SK-N-SH treated with all-trans-retinoic acid at 6 μM for 48 hours (cell line): Measurements from ENCODE around the gene FAM117B.
"Not testable (repeated sequence)": the region's sequence is repeated elsewhere in the genome, so short reads cannot be mapped to it uniquely, and the experiment has no call there.

Experiments used
- ATAC-seq: fragments of 200-7000 bp; cut with Tn5 transposase; 3 replicates; pipeline ENCODE4 v1.9.1; 2020; ENCODE audit warnings: mild to moderate bottlenecking, moderate library complexity
- ARNTL ChIP-seq: fragments of 450-650 bp; formaldehyde crosslinking; IDR thresholded peaks from 2 replicates; pipeline ENCODE4 v1.5.0; 2020; ENCODE audit warnings: low read depth, mild to moderate bottlenecking, moderate library complexity, borderline replicate concordance
- BACH2 ChIP-seq: fragments of 250-450 bp; sonication (Bioruptor Pico); IDR thresholded peaks from 2 replicates; pipeline ENCODE4 v1.9.0; 2021; ENCODE audit warnings: mild to moderate bottlenecking, borderline replicate concordance
- CSDC2 ChIP-seq: fragments of 250-450 bp; sonication (Bioruptor Pico); IDR thresholded peaks from 2 replicates; pipeline ENCODE4 v1.5.0; 2020; ENCODE audit warnings: mild to moderate bottlenecking, moderate library complexity
- ESRRG ChIP-seq: fragments of 250-450 bp; sonication (Bioruptor Pico); IDR thresholded peaks from 2 replicates; pipeline ENCODE4 v1.6.1; 2021; ENCODE audit warnings: mild to moderate bottlenecking
- ISL1 ChIP-seq: fragments of 250-450 bp; sonication (Bioruptor Pico); IDR thresholded peaks from 2 replicates; pipeline ENCODE4 v2.1.2; 2022; ENCODE audit warnings: mild to moderate bottlenecking, moderate library complexity
- OSR1 ChIP-seq: fragments of 250-450 bp; sonication (Bioruptor Pico); IDR thresholded peaks from 2 replicates; pipeline ENCODE4 v1.8.0; 2022; ENCODE audit warnings: moderate library complexity, mild to moderate bottlenecking, inconsistent platforms
- PPARA ChIP-seq: fragments of 250-450 bp; sonication (Bioruptor Pico); IDR thresholded peaks from 2 replicates; pipeline ENCODE4 v1.5.0; 2020; ENCODE audit warnings: mild to moderate bottlenecking, borderline replicate concordance
- SNAI2 ChIP-seq: fragments of 250-450 bp; sonication (Bioruptor Pico); IDR thresholded peaks from 2 replicates; pipeline ENCODE4 v1.5.0; 2020; ENCODE audit warnings: mild to moderate bottlenecking, moderate library complexity
- TCF4 ChIP-seq: fragments of 250-450 bp; sonication (Bioruptor Pico); IDR thresholded peaks from 2 replicates; pipeline ENCODE4 v1.8.0; 2021; ENCODE audit warnings: mild to moderate bottlenecking, moderate library complexity, borderline replicate concordance
- TOX ChIP-seq: fragments of 250-450 bp; sonication (Bioruptor Pico); IDR thresholded peaks from 2 replicates; pipeline ENCODE4 v1.8.0; 2021; ENCODE audit warnings: mild to moderate bottlenecking, moderate library complexity, borderline replicate concordance
- ZC3H10 ChIP-seq: fragments of 250-450 bp; sonication (Bioruptor Pico); IDR thresholded peaks from 2 replicates; pipeline ENCODE4 v1.5.1; 2021; ENCODE audit warnings: mild to moderate bottlenecking, moderate library complexity
- ZFP3 ChIP-seq: fragments of 250-450 bp; sonication (Bioruptor Pico); IDR thresholded peaks from 2 replicates; pipeline ENCODE4 v1.5.0; 2020; ENCODE audit warnings: mild to moderate bottlenecking, moderate library complexity
- ZNF565 ChIP-seq: fragments of 450-650 bp; formaldehyde crosslinking; conservative IDR thresholded peaks from 2 replicates; pipeline ENCODE4 v1.5.0; 2020; ENCODE audit warnings: low read depth, mild to moderate bottlenecking, moderate library complexity
- ZNF70 ChIP-seq: fragments of 450-650 bp; formaldehyde crosslinking; IDR thresholded peaks from 2 replicates; pipeline ENCODE4 v1.5.0; 2020; ENCODE audit warnings: mild to moderate bottlenecking, moderate library complexity
- ZNF8 ChIP-seq: fragments of 450-650 bp; formaldehyde crosslinking; IDR thresholded peaks from 2 replicates; pipeline ENCODE4 v1.5.0; 2020; ENCODE audit warnings: mild to moderate bottlenecking, moderate library complexity
- TF ChIP-seq, protein P1 (sequence below): fragments of 250-450 bp; sonication (Bioruptor Pico); IDR thresholded peaks from 2 replicates; pipeline ENCODE4 v1.5.0; 2020; ENCODE audit warnings: mild to moderate bottlenecking, moderate library complexity
- TF ChIP-seq, protein P2 (sequence below): fragments of 250-450 bp; sonication (Bioruptor Pico); IDR thresholded peaks from 2 replicates; pipeline ENCODE4 v1.5.1; 2020; ENCODE audit warnings: low read depth, mild to moderate bottlenecking, moderate library complexity
- TF ChIP-seq, protein P3 (sequence below): fragments of 250-450 bp; sonication (Bioruptor Pico); IDR thresholded peaks from 2 replicates; pipeline ENCODE4 v1.8.0; 2021; ENCODE audit warnings: low read depth, mild to moderate bottlenecking, moderate library complexity, borderline replicate concordance

The FAM117B gene

DNA sequence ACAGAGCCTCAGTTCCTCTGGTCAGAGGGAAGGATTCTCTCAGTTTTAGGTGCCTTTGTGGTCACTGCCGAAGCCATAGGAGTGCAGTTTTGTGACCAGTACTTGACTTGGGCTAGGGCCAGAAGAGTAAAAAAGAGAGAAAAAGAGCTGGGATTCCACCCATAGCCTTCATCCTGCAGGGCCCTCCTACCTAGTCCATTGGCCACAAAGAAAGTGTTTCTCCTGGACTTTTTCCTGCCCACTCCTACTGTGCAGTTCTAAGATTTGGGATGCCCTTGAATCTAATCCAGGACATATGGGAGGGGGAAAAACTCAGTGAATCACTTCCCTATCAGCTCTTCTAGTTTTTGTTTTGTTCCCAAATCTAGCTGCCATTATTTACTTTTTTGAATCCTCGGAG, 26.0 kb downstream of the FAM117B start:
- no peak for ATAC-seq
- TF ChIP-seq, protein P1, sequence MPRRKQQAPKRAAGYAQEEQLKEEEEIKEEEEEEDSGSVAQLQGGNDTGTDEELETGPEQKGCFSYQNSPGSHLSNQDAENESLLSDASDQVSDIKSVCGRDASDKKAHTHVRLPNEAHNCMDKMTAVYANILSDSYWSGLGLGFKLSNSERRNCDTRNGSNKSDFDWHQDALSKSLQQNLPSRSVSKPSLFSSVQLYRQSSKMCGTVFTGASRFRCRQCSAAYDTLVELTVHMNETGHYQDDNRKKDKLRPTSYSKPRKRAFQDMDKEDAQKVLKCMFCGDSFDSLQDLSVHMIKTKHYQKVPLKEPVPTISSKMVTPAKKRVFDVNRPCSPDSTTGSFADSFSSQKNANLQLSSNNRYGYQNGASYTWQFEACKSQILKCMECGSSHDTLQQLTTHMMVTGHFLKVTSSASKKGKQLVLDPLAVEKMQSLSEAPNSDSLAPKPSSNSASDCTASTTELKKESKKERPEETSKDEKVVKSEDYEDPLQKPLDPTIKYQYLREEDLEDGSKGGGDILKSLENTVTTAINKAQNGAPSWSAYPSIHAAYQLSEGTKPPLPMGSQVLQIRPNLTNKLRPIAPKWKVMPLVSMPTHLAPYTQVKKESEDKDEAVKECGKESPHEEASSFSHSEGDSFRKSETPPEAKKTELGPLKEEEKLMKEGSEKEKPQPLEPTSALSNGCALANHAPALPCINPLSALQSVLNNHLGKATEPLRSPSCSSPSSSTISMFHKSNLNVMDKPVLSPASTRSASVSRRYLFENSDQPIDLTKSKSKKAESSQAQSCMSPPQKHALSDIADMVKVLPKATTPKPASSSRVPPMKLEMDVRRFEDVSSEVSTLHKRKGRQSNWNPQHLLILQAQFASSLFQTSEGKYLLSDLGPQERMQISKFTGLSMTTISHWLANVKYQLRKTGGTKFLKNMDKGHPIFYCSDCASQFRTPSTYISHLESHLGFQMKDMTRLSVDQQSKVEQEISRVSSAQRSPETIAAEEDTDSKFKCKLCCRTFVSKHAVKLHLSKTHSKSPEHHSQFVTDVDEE = no peak
- no peak for TF ChIP-seq TCF4 (CRISPR knock-in tag)
- TF ChIP-seq ZFP3 (CRISPR knock-in tag) = no peak
- no peak for TF ChIP-seq CSDC2
- no peak for TF ChIP-seq ZNF565
- no peak for TF ChIP-seq ZNF8
- TF ChIP-seq ESRRG (CRISPR knock-in tag) = no peak
- TF ChIP-seq ZNF70 (CRISPR knock-in tag) = no peak
- no peak for TF ChIP-seq BACH2 (CRISPR knock-in tag)
- TF ChIP-seq ISL1 (CRISPR knock-in tag) = no peak
- no peak for TF ChIP-seq TOX (CRISPR knock-in tag)
- TF ChIP-seq OSR1 (CRISPR knock-in tag) = no peak
- TF ChIP-seq, protein P2, sequence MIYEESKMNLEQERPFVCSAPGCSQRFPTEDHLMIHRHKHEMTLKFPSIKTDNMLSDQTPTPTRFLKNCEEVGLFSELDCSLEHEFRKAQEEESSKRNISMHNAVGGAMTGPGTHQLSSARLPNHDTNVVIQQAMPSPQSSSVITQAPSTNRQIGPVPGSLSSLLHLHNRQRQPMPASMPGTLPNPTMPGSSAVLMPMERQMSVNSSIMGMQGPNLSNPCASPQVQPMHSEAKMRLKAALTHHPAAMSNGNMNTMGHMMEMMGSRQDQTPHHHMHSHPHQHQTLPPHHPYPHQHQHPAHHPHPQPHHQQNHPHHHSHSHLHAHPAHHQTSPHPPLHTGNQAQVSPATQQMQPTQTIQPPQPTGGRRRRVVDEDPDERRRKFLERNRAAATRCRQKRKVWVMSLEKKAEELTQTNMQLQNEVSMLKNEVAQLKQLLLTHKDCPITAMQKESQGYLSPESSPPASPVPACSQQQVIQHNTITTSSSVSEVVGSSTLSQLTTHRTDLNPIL (CRISPR knock-in tag) = no peak
- TF ChIP-seq, protein P3, sequence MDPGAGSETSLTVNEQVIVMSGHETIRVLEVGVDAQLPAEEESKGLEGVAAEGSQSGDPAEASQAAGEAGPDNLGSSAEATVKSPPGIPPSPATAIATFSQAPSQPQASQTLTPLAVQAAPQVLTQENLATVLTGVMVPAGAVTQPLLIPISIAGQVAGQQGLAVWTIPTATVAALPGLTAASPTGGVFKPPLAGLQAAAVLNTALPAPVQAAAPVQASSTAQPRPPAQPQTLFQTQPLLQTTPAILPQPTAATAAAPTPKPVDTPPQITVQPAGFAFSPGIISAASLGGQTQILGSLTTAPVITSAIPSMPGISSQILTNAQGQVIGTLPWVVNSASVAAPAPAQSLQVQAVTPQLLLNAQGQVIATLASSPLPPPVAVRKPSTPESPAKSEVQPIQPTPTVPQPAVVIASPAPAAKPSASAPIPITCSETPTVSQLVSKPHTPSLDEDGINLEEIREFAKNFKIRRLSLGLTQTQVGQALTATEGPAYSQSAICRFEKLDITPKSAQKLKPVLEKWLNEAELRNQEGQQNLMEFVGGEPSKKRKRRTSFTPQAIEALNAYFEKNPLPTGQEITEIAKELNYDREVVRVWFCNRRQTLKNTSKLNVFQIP (CRISPR knock-in tag) = no peak
- no peak for TF ChIP-seq SNAI2 (CRISPR knock-in tag)
- no peak for TF ChIP-seq PPARA
- no peak for TF ChIP-seq ARNTL (CRISPR knock-in tag)
- TF ChIP-seq, all 23 proteins: peak for 0

DNA sequence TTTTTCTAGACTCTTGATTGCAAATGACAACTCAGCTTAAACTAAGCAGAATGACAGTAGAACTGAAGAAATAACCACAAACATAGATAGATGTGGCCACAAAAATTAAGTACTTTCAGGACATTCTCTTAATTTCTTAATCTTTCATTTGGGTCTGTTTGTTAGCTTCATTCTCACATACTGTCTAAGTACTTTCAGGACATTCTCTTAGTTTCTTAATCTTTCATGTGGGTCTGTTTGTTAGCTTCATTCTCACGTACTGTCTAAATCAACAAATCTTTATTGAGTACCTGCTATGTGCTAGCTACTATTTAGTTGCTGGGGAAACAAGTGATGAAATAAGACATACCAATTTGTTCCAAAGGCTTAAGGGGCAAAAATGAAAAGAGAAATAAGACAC, 35.1 kb downstream of the FAM117B start:
- ATAC-seq = no peak
- no peak for TF ChIP-seq ZNF70 (CRISPR knock-in tag)
- TF ChIP-seq ESRRG (CRISPR knock-in tag) = no peak
- TF ChIP-seq SNAI2 (CRISPR knock-in tag) = no peak
- TF ChIP-seq ZFP3 (CRISPR knock-in tag) = no peak
- TF ChIP-seq, protein P1 = no peak
- no peak for TF ChIP-seq ARNTL (CRISPR knock-in tag)
- TF ChIP-seq ZC3H10 = no peak
- TF ChIP-seq, protein P3 (CRISPR knock-in tag) = no peak
- TF ChIP-seq TCF4 (CRISPR knock-in tag) = no peak
- no peak for TF ChIP-seq ISL1 (CRISPR knock-in tag)
- no peak for TF ChIP-seq BACH2 (CRISPR knock-in tag)
- TF ChIP-seq, all 23 proteins: peak for 0

DNA sequence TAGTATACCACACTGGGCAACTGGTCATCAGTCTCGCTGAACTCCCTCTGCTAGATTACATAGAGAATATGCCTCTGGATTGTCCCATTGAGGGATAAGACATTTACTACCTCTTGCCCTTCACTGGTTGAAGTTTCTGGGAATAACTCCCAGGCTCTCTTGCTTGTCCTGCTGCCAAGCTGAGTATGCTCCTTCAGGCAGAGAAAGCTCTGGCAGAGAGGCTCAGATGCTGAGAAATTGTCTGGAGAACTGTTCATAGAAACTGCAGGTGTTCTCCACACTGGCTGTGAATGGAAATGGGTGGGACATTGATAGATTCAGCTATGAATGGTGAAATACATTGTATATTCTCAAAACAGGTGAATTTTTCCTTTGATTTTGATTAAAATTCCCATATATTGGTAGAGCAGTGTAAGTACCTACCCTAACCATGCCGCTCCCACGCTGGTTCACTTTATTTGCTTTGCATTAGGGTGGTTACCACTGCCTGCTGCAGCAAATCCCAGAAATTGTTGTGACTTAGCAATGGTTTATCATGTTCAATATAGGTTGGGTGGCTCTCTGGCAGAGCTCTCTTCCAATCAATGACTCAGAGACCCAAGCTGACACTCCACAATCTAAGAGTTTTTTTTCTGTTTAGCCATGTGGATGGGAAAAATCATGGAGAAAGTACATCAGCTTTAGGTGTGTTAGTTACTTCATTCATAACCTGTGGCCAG, 36.7 kb downstream of the FAM117B start:
- TF ChIP-seq ZC3H10 (no peak), CSDC2 (no peak)
- no peak for ATAC-seq

DNA sequence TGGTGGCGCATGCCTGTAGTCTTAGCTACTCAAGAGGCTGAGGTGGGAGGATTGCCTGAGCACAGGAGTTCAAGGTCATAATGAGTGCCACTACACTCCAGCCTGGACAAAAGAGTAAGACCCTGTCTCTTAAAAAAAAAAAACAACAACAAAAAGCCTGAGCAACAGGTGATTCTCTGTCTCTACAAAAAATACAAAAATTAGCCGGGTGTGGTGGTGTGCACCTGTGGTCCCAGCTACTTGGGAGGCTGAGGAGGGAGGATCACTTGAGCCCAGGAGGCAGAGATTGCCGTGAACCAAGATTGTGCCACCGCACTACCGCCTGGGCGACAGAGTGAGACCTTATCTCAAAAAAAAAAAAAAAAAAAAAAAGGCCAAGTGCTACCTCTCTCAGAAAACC, 40.3 kb downstream of the FAM117B start:
- not testable (repeated sequence) for ATAC-seq
